Spleen (tissue), 11 donors: ENCODE measurements around the gene MYO1B. TPM values are rescaled to one million over a fixed set of nuclear protein-coding genes. Genes with fewer than 3 reads are reported as not detected.
A peak's percentile ranks its signal among the peaks of the same experiment; 100 is the strongest.

ENCODE experiments used
- DNase-seq: peaks from one replicate; pipeline ENCODE4 v3.0.0-alpha.2; 2020
- H3K27ac ChIP-seq, 8 donors: fragments of 200-600 bp; sonication (generic) in 7 of 8; 1 replicate in 4 of 8; 2 replicates in 4 of 8; pipeline versions ENCODE4 v1.5.0 to v1.8.0; 2016 to 2021; ENCODE audit warnings: inconsistent platforms in 4 of 8, mild to moderate bottlenecking in 4 of 8, moderate library complexity in 1 of 8
- H3K27me3 ChIP-seq, 7 donors: fragments of 200-600 bp; sonication (generic) in 6 of 7; replicated peaks in 1 of 7; 1 replicate in 4 of 7; 2 replicates in 3 of 7; pipeline versions ENCODE4 v1.5.0 to v1.8.0; 2016 to 2021; ENCODE audit warnings: inconsistent platforms in 3 of 7, mild to moderate bottlenecking in 1 of 7
- H3K36me3 ChIP-seq, 6 donors: fragments of 200-600 bp; sonication (generic) in 5 of 6; 1 replicate in 4 of 6; 2 replicates in 2 of 6; pipeline versions ENCODE4 v1.5.0 to v1.8.0; 2016 to 2021; ENCODE audit warnings: inconsistent platforms in 2 of 6
- H3K4me1 ChIP-seq, 6 donors: fragments of 200-600 bp; sonication (generic) in 5 of 6; 1 replicate in 3 of 6; 2 replicates in 3 of 6; pipeline versions ENCODE4 v1.5.0 to v1.8.0; 2016 to 2021; ENCODE audit warnings: inconsistent platforms in 3 of 6
- H3K4me3 ChIP-seq, 8 donors: fragments of 200-600 bp; sonication (generic) in 7 of 8; 1 replicate in 4 of 8; 2 replicates in 4 of 8; pipeline versions ENCODE4 v1.5.0 to v1.8.0; 2016 to 2021; ENCODE audit warnings: inconsistent platforms in 4 of 8, mild to moderate bottlenecking in 4 of 8, moderate library complexity in 2 of 8
- H3K9me3 ChIP-seq, 8 donors: fragments of 200-600 bp; sonication (generic) in 7 of 8; 1 replicate in 4 of 8; 2 replicates in 4 of 8; pipeline versions ENCODE4 v1.5.0 to v1.8.0; 2016 to 2021; ENCODE audit warnings: inconsistent platforms in 4 of 8
- POLR2A ChIP-seq, 3 donors: fragments of 450-650 bp; IDR thresholded peaks; one replicate each; pipeline ENCODE4 v1.5.1; 2017; ENCODE audit warnings: antibody characterized with exemption in 3 of 3, mild to moderate bottlenecking in 1 of 3
- POLR2AphosphoS5 ChIP-seq, 3 donors: sonication (generic); formaldehyde crosslinking; IDR thresholded peaks; one replicate each; pipeline ENCODE4 v1.5.1; 2017; ENCODE audit warnings: antibody characterized with exemption in 3 of 3
- WGBS, 5 donors: extraction: QIAGEN DNeasy Blood & Tissue Kit in 3 of 5; methylation state at CpG; one replicate each; pipeline versions ENCODE4 v1.1.5 to v1.1.7; 2013 to 2018; 5-methylcytosine and 5-hydroxymethylcytosine counted together
- intact Hi-C: fragments of 100-400 bp; cut with DNase I; formaldehyde crosslinking; loops from one replicate; pipeline ENCODE4 v1.15.0; 2023; ENCODE audit warnings: low total_unique reads
- polyA plus RNA-seq, 3 donors: library from polyadenylated mRNA; stranded (reverse); fragments of 200-250 nt; gene quantifications; one replicate each; pipeline ENCODE4 v1.2.1, GENCODE V29; 2013
- total RNA-seq, 7 donors: library from RNA; depleted of rRNA in 3 of 7; stranded (reverse); fragments of >200 nt in 3 of 7; fragmentation: NEBNext Ultra II Directional in 4 of 7; extraction: Animal tissue kit (Norgen Biotek cat#: 25700) in 4 of 7; gene quantifications; one replicate each; pipeline versions ENCODE4 v1.1.0 to v1.2.1, GENCODE V29; 2016 to 2021
- TF ChIP-seq, protein P1 (sequence below), 11 experiments: fragments of 200-600 bp in 7 of 11; fragments of 450-650 bp in 4 of 11; sonication (generic) in 4 of 11; IDR thresholded peaks in 8 of 11; conservative IDR thresholded peaks in 3 of 11; 1 replicate in 7 of 11; 2 replicates in 4 of 11; pipeline versions ENCODE4 v1.4.0 to v1.8.0; 2016 to 2021; ENCODE audit warnings: antibody characterized with exemption in 11 of 11, inconsistent platforms in 4 of 11, mild to moderate bottlenecking in 1 of 11
- donor health status: healthy with polysubstance abuse.
- donor health status: DM: no; HTN: no; CAD: no; lungs with moderate emphysema.
- donor health status: DM: no; HTN: no; CAD: no.
- donor health status: Bipolar disorder and iron deficiency.
- donor health status: healthy.
- donor health status: DM: no; HTN: no; CAD: no.
- donor health status: DM: yes; HTN: yes; CAD: no.

Gene MYO1B
- total and polyA plus RNA-seq, 10 donors, result 5.3 to 25.8 (median 19.0) TPM

DNA sequence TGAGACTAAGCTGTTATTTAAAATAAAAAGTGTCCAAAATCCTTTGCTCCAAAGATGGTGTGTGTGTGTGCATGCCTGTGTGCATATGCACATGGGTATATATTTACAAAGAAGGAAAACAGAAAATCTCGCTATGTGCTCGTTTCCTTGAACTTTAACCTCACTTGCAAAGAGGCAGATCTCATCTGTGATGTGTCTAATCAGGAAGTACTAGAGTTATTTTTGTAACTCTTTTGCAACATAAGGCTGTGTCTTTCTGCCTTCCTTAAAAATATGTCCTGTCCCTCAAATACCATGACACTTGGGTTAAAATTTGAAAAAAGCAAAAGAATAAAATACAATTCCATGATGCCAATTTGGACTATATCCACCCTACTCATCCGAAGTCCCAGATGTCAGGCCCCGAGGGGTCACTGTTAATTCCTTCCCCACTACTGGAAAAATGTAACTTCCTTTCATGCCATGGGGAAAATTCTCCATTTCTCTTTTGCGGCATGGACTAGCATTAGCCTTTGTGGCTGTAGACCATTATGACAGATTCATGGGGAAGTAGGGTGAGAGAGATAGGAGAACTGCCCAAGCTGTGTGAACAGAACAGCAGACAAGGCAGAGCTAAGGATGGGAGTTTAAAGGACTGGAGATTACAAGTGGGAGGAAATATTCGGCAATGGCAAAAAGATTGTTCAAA is 191.3 kb downstream of the MYO1B start:
- TF ChIP-seq POLR2AphosphoS5 (IDR thresholded peaks at IDR 0.05) (no peak), POLR2A (IDR thresholded peaks at IDR 0.05) (no peak)
- TF ChIP-seq, protein P1, sequence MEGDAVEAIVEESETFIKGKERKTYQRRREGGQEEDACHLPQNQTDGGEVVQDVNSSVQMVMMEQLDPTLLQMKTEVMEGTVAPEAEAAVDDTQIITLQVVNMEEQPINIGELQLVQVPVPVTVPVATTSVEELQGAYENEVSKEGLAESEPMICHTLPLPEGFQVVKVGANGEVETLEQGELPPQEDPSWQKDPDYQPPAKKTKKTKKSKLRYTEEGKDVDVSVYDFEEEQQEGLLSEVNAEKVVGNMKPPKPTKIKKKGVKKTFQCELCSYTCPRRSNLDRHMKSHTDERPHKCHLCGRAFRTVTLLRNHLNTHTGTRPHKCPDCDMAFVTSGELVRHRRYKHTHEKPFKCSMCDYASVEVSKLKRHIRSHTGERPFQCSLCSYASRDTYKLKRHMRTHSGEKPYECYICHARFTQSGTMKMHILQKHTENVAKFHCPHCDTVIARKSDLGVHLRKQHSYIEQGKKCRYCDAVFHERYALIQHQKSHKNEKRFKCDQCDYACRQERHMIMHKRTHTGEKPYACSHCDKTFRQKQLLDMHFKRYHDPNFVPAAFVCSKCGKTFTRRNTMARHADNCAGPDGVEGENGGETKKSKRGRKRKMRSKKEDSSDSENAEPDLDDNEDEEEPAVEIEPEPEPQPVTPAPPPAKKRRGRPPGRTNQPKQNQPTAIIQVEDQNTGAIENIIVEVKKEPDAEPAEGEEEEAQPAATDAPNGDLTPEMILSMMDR (IDR thresholded peaks at IDR 0.05 in 8 of 11, conservative IDR thresholded peaks at IDR 0.05 in 3 of 11), result no peak
- WGBS, 5 donors, result 32 to 50% (median 42%) methylated on average over 6 of the region's 6 CpGs
- no peaks in the 10 kb centered on the region for H3K27me3 ChIP-seq
- H3K36me3 ChIP-seq, result no peaks in the 10 kb centered on the region
- no peak overlapping the region for H3K4me3 ChIP-seq
- H3K4me1 ChIP-seq, result peaks cover 0 to 20% (median 7%) of the 10 kb centered on the region in 6 donors
- intact Hi-C loops, result no loop called here
- no peak for DNase-seq
- H3K27ac ChIP-seq, result peak overlapping the region in 4 of 8 donors; percentile 41 to 64 (median 57)
- no peaks in the 10 kb centered on the region for H3K9me3 ChIP-seq

DNA sequence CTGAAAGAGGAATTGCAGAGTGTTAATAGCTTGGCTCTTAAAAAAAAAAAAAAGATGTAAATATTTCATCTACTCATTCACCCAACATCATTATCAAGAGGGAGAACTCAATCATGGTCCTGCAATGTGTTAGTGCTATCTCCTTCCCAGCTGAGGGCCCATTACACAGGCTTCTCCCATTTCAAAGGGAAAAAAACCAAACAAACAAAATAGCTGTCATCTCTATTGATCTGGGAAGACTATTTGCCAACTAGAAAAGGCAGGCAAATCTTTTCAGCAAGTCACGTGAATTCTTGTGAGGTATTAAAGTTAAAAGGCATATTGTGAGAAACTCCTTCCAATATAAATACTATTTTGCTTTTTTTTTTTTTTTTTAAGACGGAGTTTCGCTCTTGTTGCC is 194.3 kb downstream of the MYO1B start:
- Histone ChIP-seq H3K27ac (no peak overlapping the region), H3K4me1 (peaks cover 0 to 20% (median 7%) of the 10 kb centered on the region in 6 donors), H3K27me3 (peaks cover 0 to 4% (median 0%) of the 10 kb centered on the region in 7 donors), H3K36me3 (no peaks in the 10 kb centered on the region), H3K4me3 (no peak overlapping the region), H3K9me3 (no peaks in the 10 kb centered on the region)
- DNase-seq, result no peak
- intact Hi-C loops, result no loop called here
- WGBS, 5 donors, result 86 to 99% (median 96%) methylated on average over 3 of the region's 3 CpGs
- TF ChIP-seq POLR2A (IDR thresholded peaks at IDR 0.05) (no peak), POLR2AphosphoS5 (IDR thresholded peaks at IDR 0.05) (no peak)
- TF ChIP-seq, protein P1 (IDR thresholded peaks at IDR 0.05 in 8 of 11, conservative IDR thresholded peaks at IDR 0.05 in 3 of 11), result no peak

DNA sequence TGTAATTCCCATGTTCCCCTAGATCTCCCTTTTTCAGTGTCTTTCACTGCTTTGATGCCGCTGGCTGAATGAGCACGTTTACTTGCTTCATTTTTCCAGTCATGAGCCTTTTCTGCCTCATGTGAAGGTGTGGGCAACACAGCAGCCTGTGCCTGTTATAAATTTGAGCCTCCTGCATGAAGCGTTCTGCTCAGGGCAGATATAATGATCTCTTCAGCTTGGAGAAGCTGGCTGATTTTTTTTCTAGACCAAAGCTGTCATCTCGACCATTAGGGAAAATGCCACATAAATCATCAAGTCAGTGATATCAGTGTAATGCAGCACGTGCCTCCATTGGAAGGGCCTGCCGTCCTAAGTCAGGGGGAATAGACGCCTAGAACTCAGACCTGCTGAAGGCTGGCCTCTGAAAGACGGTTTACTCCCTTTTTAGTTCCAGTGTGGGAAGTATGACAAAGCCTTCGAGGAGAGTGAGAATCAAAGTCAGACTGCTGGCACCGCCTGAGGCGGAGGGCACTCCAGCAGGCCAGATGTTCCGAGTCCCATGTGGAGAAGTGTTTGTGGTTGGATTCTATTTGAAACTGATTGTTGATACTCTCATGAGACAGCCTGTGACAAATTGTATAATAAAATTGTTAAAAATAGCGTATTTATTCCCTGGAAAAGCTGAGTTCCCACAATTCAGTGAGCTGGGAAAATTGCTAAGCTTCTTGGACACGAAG is 196.5 kb downstream of the MYO1B start:
- H3K27me3 ChIP-seq, result peaks cover 0 to 9% (median 0%) of the 10 kb centered on the region in 7 donors
- H3K36me3 ChIP-seq, result no peaks in the 10 kb centered on the region
- no peaks in the 10 kb centered on the region for H3K9me3 ChIP-seq
- WGBS, 5 donors, result 64 to 87% (median 80%) methylated on average over 12 to 14 of the region's 14 CpGs
- H3K4me3 ChIP-seq, result no peak overlapping the region
- TF ChIP-seq, protein P1 (IDR thresholded peaks at IDR 0.05 in 8 of 11, conservative IDR thresholded peaks at IDR 0.05 in 3 of 11), result no peak
- no peak for TF ChIP-seq POLR2AphosphoS5 (IDR thresholded peaks at IDR 0.05)
- no peak for TF ChIP-seq POLR2A (IDR thresholded peaks at IDR 0.05)
- intact Hi-C loops, result no loop called here
- peaks cover 0 to 10% (median 4%) of the 10 kb centered on the region in 6 donors for H3K4me1 ChIP-seq
- no peak overlapping the region for H3K27ac ChIP-seq
- DNase-seq, result no peak

DNA sequence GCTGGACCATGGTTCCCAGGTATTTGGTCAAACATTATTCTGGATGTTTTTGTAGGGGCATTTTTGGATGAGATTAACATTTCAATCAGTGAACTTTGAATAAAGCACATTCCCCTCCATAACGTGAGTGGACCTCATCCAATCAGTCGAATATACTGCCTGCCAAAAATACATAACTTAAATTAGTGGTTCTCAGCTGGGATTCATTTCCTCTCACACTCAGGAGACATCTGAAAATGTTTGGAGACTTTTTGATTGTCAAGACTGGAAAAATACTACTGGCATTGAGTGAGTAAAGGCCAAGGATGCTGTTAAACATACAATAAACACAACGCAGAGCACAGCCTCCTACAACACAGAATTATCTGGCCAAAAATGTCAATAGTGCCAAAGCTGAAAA is 198.2 kb downstream of the MYO1B start:
- H3K4me3 ChIP-seq, result no peak overlapping the region
- H3K9me3 ChIP-seq, result peaks cover 0 to 3% (median 0%) of the 10 kb centered on the region in 8 donors
- TF ChIP-seq POLR2A (IDR thresholded peaks at IDR 0.05), result no peak
- TF ChIP-seq POLR2AphosphoS5 (IDR thresholded peaks at IDR 0.05), result no peak
- TF ChIP-seq, protein P1 (IDR thresholded peaks at IDR 0.05 in 8 of 11, conservative IDR thresholded peaks at IDR 0.05 in 3 of 11), result no peak
- 68 to 80% (median 77%) methylated on average over 3 of the region's 3 CpGs for WGBS, 5 donors
- no peak for DNase-seq
- H3K27me3 ChIP-seq, result peaks cover 0 to 9% (median 0%) of the 10 kb centered on the region in 7 donors
- H3K4me1 ChIP-seq, result no peaks in the 10 kb centered on the region
- no peak overlapping the region for H3K27ac ChIP-seq
- H3K36me3 ChIP-seq, result no peaks in the 10 kb centered on the region
- intact Hi-C loops, result no loop called here
